ENCODE measurements around the gene MAD2L2. TPM values are rescaled to one million over a fixed set of nuclear protein-coding genes. Genes with fewer than 3 reads are reported as not detected.

The MAD2L2 gene
- total and polyA plus RNA-seq, 9 of the 15 experiments (the other 6 are each of a cell fraction or from before 2014, with no cell fraction given): 12.4 to 286 (median 143) TPM

DNA sequence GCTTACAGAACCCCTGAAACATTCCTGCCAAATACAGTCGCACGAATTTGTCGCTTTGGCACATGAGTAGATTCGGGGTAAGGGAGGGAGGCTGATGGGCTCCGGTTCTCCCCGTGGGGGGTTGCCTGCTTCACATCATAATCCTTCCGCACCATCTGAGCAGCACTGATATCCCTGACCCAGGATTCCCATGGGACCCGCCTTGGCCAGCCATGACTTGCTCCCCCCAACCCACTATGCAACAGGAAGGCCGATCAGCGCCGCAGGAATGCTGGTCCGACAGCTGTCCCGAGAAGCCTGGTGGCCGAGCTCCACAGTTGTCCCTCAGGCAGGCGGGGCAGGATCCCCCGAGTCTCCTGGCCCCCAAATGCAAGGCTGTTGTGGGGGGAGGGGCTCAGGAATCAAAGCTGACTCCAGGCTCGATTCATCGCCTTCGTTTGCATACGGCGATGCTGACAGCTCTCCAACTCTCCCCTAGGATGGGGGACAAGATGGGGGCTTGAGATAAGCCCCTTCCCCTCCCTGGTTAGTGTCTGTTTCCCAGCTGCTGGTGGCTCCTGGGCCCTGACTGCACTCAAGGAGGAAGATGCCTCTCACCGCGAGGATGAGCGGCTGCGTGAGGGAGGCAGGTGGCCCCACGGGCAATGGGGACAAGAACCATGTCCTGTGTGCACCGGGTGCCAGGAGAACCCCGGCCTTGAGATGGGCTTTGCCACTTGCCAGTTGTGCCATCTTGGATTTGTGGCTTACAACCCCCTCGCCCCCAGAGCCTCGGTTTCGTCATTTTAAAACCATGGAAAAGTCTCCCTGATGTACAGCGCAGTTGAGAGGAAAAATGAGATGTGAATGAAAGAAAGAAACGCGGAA lies 19.9 kb upstream of the MAD2L2 start (continued):
- peak; percentile 49; the same call in 1 of the 2 replicates for TF ChIP-seq ZBTB33 (CRISPR knock-in tag; IDR thresholded peaks at IDR 0.05)
- TF ChIP-seq HDAC1 (IDR thresholded peaks at IDR 0.05): no peak
- TF ChIP-seq ZNF133 (CRISPR knock-in tag; IDR thresholded peaks at IDR 0.05): no peak
- no peak for TF ChIP-seq SNRNP70 (optimal IDR thresholded peaks at IDR 0.05; ENCODE audit: low read depth, low read length)
- TF ChIP-seq CBFA2T2 (conservative IDR thresholded peaks at IDR 0.05): peak; percentile 30; the same call in 1 of the 2 replicates
- TF ChIP-seq, protein P1, sequence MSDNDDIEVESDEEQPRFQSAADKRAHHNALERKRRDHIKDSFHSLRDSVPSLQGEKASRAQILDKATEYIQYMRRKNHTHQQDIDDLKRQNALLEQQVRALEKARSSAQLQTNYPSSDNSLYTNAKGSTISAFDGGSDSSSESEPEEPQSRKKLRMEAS (CRISPR knock-in tag; IDR thresholded peaks at IDR 0.05): peak; percentile 21; the same call in 1 of the 2 replicates
- TF ChIP-seq ESRRA (IDR thresholded peaks at IDR 0.05; ENCODE audit: borderline replicate concordance, low read depth): no peak
- TF ChIP-seq POLR2H (tag; IDR thresholded peaks at IDR 0.05; ENCODE audit: low read depth): no peak
- no peak for TF ChIP-seq NR2F6 (CRISPR knock-in tag; IDR thresholded peaks at IDR 0.05)
- no peak for TF ChIP-seq U2AF1 (optimal IDR thresholded peaks at IDR 0.05; ENCODE audit: low read depth, low read length)
- TF ChIP-seq SIX5 (IDR thresholded peaks at IDR 0.05; ENCODE audit: borderline replicate concordance in 1 of 2, insufficient read depth in 1 of 2, low read depth in 1 of 2, low read length in 2 of 2): no peak
- TF ChIP-seq KLF6 (CRISPR knock-in tag; IDR thresholded peaks at IDR 0.05; ENCODE audit: borderline replicate concordance): no peak
- TF ChIP-seq, protein P2, sequence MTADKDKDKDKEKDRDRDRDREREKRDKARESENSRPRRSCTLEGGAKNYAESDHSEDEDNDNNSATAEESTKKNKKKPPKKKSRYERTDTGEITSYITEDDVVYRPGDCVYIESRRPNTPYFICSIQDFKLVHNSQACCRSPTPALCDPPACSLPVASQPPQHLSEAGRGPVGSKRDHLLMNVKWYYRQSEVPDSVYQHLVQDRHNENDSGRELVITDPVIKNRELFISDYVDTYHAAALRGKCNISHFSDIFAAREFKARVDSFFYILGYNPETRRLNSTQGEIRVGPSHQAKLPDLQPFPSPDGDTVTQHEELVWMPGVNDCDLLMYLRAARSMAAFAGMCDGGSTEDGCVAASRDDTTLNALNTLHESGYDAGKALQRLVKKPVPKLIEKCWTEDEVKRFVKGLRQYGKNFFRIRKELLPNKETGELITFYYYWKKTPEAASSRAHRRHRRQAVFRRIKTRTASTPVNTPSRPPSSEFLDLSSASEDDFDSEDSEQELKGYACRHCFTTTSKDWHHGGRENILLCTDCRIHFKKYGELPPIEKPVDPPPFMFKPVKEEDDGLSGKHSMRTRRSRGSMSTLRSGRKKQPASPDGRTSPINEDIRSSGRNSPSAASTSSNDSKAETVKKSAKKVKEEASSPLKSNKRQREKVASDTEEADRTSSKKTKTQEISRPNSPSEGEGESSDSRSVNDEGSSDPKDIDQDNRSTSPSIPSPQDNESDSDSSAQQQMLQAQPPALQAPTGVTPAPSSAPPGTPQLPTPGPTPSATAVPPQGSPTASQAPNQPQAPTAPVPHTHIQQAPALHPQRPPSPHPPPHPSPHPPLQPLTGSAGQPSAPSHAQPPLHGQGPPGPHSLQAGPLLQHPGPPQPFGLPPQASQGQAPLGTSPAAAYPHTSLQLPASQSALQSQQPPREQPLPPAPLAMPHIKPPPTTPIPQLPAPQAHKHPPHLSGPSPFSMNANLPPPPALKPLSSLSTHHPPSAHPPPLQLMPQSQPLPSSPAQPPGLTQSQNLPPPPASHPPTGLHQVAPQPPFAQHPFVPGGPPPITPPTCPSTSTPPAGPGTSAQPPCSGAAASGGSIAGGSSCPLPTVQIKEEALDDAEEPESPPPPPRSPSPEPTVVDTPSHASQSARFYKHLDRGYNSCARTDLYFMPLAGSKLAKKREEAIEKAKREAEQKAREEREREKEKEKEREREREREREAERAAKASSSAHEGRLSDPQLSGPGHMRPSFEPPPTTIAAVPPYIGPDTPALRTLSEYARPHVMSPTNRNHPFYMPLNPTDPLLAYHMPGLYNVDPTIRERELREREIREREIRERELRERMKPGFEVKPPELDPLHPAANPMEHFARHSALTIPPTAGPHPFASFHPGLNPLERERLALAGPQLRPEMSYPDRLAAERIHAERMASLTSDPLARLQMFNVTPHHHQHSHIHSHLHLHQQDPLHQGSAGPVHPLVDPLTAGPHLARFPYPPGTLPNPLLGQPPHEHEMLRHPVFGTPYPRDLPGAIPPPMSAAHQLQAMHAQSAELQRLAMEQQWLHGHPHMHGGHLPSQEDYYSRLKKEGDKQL (CRISPR knock-in tag; IDR thresholded peaks at IDR 0.05; ENCODE audit: borderline replicate concordance): no peak
- TF ChIP-seq, protein P3, sequence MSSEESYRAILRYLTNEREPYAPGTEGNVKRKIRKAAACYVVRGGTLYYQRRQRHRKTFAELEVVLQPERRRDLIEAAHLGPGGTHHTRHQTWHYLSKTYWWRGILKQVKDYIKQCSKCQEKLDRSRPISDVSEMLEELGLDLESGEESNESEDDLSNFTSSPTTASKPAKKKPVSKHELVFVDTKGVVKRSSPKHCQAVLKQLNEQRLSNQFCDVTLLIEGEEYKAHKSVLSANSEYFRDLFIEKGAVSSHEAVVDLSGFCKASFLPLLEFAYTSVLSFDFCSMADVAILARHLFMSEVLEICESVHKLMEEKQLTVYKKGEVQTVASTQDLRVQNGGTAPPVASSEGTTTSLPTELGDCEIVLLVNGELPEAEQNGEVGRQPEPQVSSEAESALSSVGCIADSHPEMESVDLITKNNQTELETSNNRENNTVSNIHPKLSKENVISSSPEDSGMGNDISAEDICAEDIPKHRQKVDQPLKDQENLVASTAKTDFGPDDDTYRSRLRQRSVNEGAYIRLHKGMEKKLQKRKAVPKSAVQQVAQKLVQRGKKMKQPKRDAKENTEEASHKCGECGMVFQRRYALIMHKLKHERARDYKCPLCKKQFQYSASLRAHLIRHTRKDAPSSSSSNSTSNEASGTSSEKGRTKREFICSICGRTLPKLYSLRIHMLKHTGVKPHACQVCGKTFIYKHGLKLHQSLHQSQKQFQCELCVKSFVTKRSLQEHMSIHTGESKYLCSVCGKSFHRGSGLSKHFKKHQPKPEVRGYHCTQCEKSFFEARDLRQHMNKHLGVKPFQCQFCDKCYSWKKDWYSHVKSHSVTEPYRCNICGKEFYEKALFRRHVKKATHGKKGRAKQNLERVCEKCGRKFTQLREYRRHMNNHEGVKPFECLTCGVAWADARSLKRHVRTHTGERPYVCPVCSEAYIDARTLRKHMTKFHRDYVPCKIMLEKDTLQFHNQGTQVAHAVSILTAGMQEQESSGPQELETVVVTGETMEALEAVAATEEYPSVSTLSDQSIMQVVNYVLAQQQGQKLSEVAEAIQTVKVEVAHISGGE (CRISPR knock-in tag; IDR thresholded peaks at IDR 0.05): peak in 1 of 3 experiments; percentile 36; a peak in 1 of 6 replicates
